Measurements from ENCODE around the gene MLXIP. TPM values are rescaled to one million over a fixed set of nuclear protein-coding genes. Genes with fewer than 3 reads are reported as not detected.
A peak's percentile ranks its signal among the peaks of the same experiment; 100 is the strongest.

The MLXIP gene
- total and polyA plus RNA-seq, 2 of the 13 experiments (the other 11 are each of a cell fraction or from before 2014, with no cell fraction given), result 5.3 to 6.7 TPM

DNA sequence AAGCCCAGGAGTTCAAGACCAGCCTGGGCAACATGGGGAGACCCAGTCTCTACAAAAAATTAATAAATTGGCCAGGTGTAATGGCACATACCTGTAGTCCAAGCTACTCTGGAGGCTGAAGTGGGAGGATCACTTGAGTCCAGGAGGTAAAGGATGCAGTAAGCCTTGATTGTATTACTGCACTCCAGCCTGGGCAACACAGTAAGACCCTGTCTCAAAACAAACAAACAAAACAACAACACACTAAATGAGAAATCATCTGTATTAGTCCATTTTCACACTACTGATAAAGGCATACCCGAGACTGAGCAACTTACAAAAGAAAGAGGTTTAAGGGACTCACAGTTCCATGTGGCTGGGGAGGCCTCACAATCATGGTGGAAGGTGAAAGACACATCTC is 4.7 kb upstream of the MLXIP start:
- ChIA-PET CTCF (ENCODE audit: low intra/inter-chr PET ratio, low total read pairs) (no interaction called here), POLR2A (no interaction called here)
- peak; percentile 46; the same call in 1 of the 2 replicates for TF ChIP-seq ZNF121 (CRISPR knock-in tag; IDR thresholded peaks at IDR 0.05)
- no peak for TF ChIP-seq FOXA3 (CRISPR knock-in tag; IDR thresholded peaks at IDR 0.05)
- no peaks in the 10 kb centered on the region for H3K79me2 ChIP-seq (ENCODE audit: insufficient read depth, low read length)
- no peaks in the 10 kb centered on the region for H3K36me3 ChIP-seq (replicated peaks in 1 of 2; ENCODE audit: control insufficient read depth in 1 of 2, insufficient read depth in 2 of 2, low read length in 2 of 2)
- ATAC-seq (no peak), DNase-seq (ENCODE audit: low spot score) (no peak), FAIRE-seq (no peak)
- no peak overlapping the region for H3K27ac ChIP-seq (ENCODE audit: extremely low read length, insufficient read depth, low read length)
- H4K20me1 ChIP-seq (ENCODE audit: insufficient read depth, low read length), result no peaks in the 10 kb centered on the region
- no peak overlapping the region for H3K4me2 ChIP-seq (ENCODE audit: low read depth, low read length)
- H3K4me1 ChIP-seq (ENCODE audit: insufficient read depth, low read length), result peaks cover 28% of the 10 kb centered on the region
- 93% methylated on average over 1 of the region's 1 CpG for WGBS (ENCODE audit: low lambda C conversion rate)
- intact Hi-C loops (cut with micrococcal nuclease; ENCODE audit: unreplicated experiment), result no loop called here
- in situ Hi-C loops (cut with HindIII; ENCODE audit: extremely low pct_ligation_motif_present, low pct_unique_long_range_greater_than_20kb), result no loop called here
- H3K27me3 ChIP-seq (ENCODE audit: control insufficient read depth in 1 of 2, insufficient read depth in 2 of 2, low read length in 2 of 2), result no peaks in the 10 kb centered on the region
- no TSS peak for BruUV-seq (replicated peaks)
- H3K9ac ChIP-seq (ENCODE audit: insufficient read depth, low read depth, low read length), result no peak overlapping the region
- no peaks in the 10 kb centered on the region for H3K9me3 ChIP-seq (ENCODE audit: low read length)
- no peak overlapping the region for H3K4me3 ChIP-seq (replicated peaks in 1 of 3; ENCODE audit: insufficient read depth in 1 of 3, low read depth in 2 of 3, low read length in 3 of 3)
- no peak overlapping the region for H2AFZ ChIP-seq (ENCODE audit: low read length)

DNA sequence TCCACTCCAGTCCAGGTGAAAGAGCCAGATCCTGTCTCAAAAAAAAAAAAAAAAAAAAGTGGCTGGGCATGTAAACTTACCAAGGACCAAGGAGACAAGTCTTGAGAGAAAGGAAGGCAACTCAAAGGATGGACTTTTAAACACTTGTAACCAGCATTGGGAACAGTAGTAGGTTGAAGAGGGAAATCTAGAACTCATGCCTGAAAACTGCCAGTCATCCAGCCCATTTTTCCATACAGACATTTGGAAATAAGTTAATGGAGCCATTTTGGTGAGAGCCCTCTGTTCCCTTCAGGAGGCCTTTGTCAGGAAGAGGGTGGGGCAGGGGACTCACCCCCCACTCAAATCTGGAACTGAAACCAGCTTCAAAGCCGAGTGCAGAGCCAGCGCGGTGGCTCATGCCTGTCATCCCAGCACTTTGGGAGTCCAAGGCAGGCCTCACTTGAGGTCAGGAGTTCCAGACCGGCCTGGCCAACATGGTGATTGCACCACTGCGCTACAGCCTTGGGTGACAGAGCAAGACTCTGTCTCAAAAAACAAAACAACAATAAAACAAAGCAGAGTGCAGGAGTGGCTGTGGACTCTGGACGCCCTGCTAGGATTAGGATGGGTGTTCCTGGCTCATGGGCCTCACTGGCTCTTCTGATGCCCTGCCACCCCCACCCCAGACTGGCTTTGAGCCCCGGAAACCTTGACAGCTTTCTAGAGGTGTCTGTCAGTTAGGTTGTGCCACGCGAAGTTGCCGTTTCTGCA is 1.6 kb upstream of the MLXIP start:
- no peak overlapping the region for H2AFZ ChIP-seq (ENCODE audit: low read length)
- 13% methylated on average over 4 of the region's 10 CpGs for WGBS (ENCODE audit: low lambda C conversion rate)
- peak; percentile 15 for FAIRE-seq
- TF ChIP-seq RFX3 (CRISPR knock-in tag; IDR thresholded peaks at IDR 0.05), result no peak
- no peak for TF ChIP-seq ZNF12 (CRISPR knock-in tag; IDR thresholded peaks at IDR 0.05)
- TF ChIP-seq, protein P1, sequence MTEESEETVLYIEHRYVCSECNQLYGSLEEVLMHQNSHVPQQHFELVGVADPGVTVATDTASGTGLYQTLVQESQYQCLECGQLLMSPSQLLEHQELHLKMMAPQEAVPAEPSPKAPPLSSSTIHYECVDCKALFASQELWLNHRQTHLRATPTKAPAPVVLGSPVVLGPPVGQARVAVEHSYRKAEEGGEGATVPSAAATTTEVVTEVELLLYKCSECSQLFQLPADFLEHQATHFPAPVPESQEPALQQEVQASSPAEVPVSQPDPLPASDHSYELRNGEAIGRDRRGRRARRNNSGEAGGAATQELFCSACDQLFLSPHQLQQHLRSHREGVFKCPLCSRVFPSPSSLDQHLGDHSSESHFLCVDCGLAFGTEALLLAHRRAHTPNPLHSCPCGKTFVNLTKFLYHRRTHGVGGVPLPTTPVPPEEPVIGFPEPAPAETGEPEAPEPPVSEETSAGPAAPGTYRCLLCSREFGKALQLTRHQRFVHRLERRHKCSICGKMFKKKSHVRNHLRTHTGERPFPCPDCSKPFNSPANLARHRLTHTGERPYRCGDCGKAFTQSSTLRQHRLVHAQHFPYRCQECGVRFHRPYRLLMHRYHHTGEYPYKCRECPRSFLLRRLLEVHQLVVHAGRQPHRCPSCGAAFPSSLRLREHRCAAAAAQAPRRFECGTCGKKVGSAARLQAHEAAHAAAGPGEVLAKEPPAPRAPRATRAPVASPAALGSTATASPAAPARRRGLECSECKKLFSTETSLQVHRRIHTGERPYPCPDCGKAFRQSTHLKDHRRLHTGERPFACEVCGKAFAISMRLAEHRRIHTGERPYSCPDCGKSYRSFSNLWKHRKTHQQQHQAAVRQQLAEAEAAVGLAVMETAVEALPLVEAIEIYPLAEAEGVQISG (CRISPR knock-in tag; IDR thresholded peaks at IDR 0.05), result 0 out of 2 replicates have a peak, but pooled peaks have one; percentile 10
- TF ChIP-seq SAFB2 (CRISPR knock-in tag; IDR thresholded peaks at IDR 0.05; ENCODE audit: borderline replicate concordance, low read depth), result no peak
- no peak for TF ChIP-seq PAX8 (CRISPR knock-in tag; IDR thresholded peaks at IDR 0.05; ENCODE audit: borderline replicate concordance)
- no peak for TF ChIP-seq RFXANK (CRISPR knock-in tag; IDR thresholded peaks at IDR 0.05)
- TF ChIP-seq ZSCAN21 (CRISPR knock-in tag; IDR thresholded peaks at IDR 0.05; ENCODE audit: borderline replicate concordance), result peak; percentile 52; the same call in 1 of the 2 replicates
- TF ChIP-seq, protein P2, sequence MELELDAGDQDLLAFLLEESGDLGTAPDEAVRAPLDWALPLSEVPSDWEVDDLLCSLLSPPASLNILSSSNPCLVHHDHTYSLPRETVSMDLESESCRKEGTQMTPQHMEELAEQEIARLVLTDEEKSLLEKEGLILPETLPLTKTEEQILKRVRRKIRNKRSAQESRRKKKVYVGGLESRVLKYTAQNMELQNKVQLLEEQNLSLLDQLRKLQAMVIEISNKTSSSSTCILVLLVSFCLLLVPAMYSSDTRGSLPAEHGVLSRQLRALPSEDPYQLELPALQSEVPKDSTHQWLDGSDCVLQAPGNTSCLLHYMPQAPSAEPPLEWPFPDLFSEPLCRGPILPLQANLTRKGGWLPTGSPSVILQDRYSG (CRISPR knock-in tag; IDR thresholded peaks at IDR 0.05), result no peak
- TF ChIP-seq ZNF546 (CRISPR knock-in tag; conservative IDR thresholded peaks at IDR 0.05), result no peak
- no peak for TF ChIP-seq TP53 (CRISPR knock-in tag; conservative IDR thresholded peaks at IDR 0.05)
- no peak for TF ChIP-seq SRSF9 (IDR thresholded peaks at IDR 0.05; ENCODE audit: borderline replicate concordance, insufficient read depth, low read depth, low read length, poor library complexity, severe bottlenecking)

More for the DNA sequence above, 1.6 kb upstream of the MLXIP start:
- POLR2A ChIA-PET, result no interaction called here
- ATAC-seq (peak; percentile 36), DNase-seq (ENCODE audit: low spot score) (peak; percentile 42)
- H3K9ac ChIP-seq (ENCODE audit: insufficient read depth, low read depth, low read length), result peak overlapping the region; percentile 41; the same call in 1 of the 2 replicates
- H3K36me3 ChIP-seq (replicated peaks in 1 of 2; ENCODE audit: control insufficient read depth in 1 of 2, insufficient read depth in 2 of 2, low read length in 2 of 2), result no peaks in the 10 kb centered on the region
- H3K4me1 ChIP-seq (ENCODE audit: insufficient read depth, low read length), result peaks cover 57% of the 10 kb centered on the region
- peaks cover 16% of the 10 kb centered on the region for H4K20me1 ChIP-seq (ENCODE audit: insufficient read depth, low read length)
- H3K4me2 ChIP-seq (ENCODE audit: low read depth, low read length), result peak overlapping the region; percentile 99
- H3K27me3 ChIP-seq (ENCODE audit: control insufficient read depth in 1 of 2, insufficient read depth in 2 of 2, low read length in 2 of 2), result no peaks in the 10 kb centered on the region
- peaks cover 28% of the 10 kb centered on the region for H3K79me2 ChIP-seq (ENCODE audit: insufficient read depth, low read length)
- in situ Hi-C loops (cut with HindIII; ENCODE audit: extremely low pct_ligation_motif_present, low pct_unique_long_range_greater_than_20kb) (no loop called here), intact Hi-C loops (cut with micrococcal nuclease; ENCODE audit: unreplicated experiment) (loop anchor here (5.0 kb wide), 1 partner anchor 1390 kb away; the partner anchor contains the start of gene MLEC)
- peak overlapping the region; percentile 36 for H3K27ac ChIP-seq (ENCODE audit: extremely low read length, insufficient read depth, low read length)
- peak overlapping the region in 2 of 3 experiments; percentile 15 to 74; a peak in 3 of 6 replicates for H3K4me3 ChIP-seq (replicated peaks in 1 of 3; ENCODE audit: insufficient read depth in 1 of 3, low read depth in 2 of 3, low read length in 3 of 3)
- CTCF ChIA-PET (ENCODE audit: low intra/inter-chr PET ratio, low total read pairs), result no interaction called here
- no TSS peak for BruUV-seq (replicated peaks)
- no peaks in the 10 kb centered on the region for H3K9me3 ChIP-seq (ENCODE audit: low read length)
